HG03045 (cell line): ENCODE data around the gene CLDN10.
"Not testable (repeated sequence)": the region's sequence is repeated elsewhere in the genome, so short reads cannot be mapped to it uniquely, and the experiment has no call there.

Experiments used
- ATAC-seq: cut with Tn5 transposase; IDR thresholded peaks from one replicate; pipeline ENCODE4 v1.9.1; 2021; ENCODE audit warnings: mild to moderate bottlenecking, moderate library complexity; ENCODE audit not compliant: unreplicated experiment

Gene CLDN10

GRCh38 chr13:95541308-95541707, 11.2 kb upstream of the CLDN10 start:
- ATAC-seq, result no peak

GRCh38 chr13:95541911-95542474, 10.5 kb upstream of the CLDN10 start:
- ATAC-seq, result no peak

- ATAC-seq, result no peak
Measured at GRCh38 chr13:95544293-95544692, 8.2 kb upstream of the CLDN10 start.

- no peak for ATAC-seq
Measured at GRCh38 chr13:95546919-95547318, 5.6 kb upstream of the CLDN10 start.

- ATAC-seq, result no peak
Measured at GRCh38 chr13:95547531-95548167, 4.9 kb upstream of the CLDN10 start.

- ATAC-seq, result no peak
Measured at GRCh38 chr13:95552208-95552538, 347 bp upstream of the CLDN10 start.

- no peak for ATAC-seq
Measured at GRCh38 chr13:95553581-95554385, 1.3 kb downstream of the CLDN10 start.

GRCh38 chr13:95557013-95557412, 4.5 kb downstream of the CLDN10 start:
- ATAC-seq, result no peak

- ATAC-seq, result no peak
Measured at GRCh38 chr13:95559100-95559499, 6.6 kb downstream of the CLDN10 start.

- no peak for ATAC-seq
Measured at GRCh38 chr13:95560387-95560786, 7.9 kb downstream of the CLDN10 start.

- no peak for ATAC-seq
Measured at GRCh38 chr13:95564091-95564490, 11.6 kb downstream of the CLDN10 start.

- no peak for ATAC-seq
Measured at GRCh38 chr13:95564733-95565291, 12.3 kb downstream of the CLDN10 start.

GRCh38 chr13:95565758-95566157, 13.2 kb downstream of the CLDN10 start:
- ATAC-seq, result not testable (repeated sequence)

- ATAC-seq, result no peak
Measured at GRCh38 chr13:95568131-95568530, 15.6 kb downstream of the CLDN10 start.

GRCh38 chr13:95570016-95570415, 17.5 kb downstream of the CLDN10 start:
- ATAC-seq, result no peak

- ATAC-seq, result no peak
Measured at GRCh38 chr13:95571941-95572340, 19.4 kb downstream of the CLDN10 start.

- no peak for ATAC-seq
Measured at GRCh38 chr13:95573221-95573620, 20.7 kb downstream of the CLDN10 start.

- peak; percentile 80 for ATAC-seq
Measured at GRCh38 chr13:95579303-95579702, 26.8 kb downstream of the CLDN10 start.

GRCh38 chr13:95585867-95586266, 33.3 kb downstream of the CLDN10 start:
- ATAC-seq, result no peak

GRCh38 chr13:95588134-95588533, 35.6 kb downstream of the CLDN10 start:
- ATAC-seq, result no peak

- ATAC-seq, result no peak
Measured at GRCh38 chr13:95588721-95589120, 36.2 kb downstream of the CLDN10 start.

GRCh38 chr13:95593462-95593861, 40.9 kb downstream of the CLDN10 start:
- ATAC-seq, result no peak
